IPS-18c (cell line): ENCODE results near the gene LZIC.

Experiments
- H3K4me3 ChIP-seq: 2 replicates; pipeline ENCODE4 v1.7.0; 2013; ENCODE audit warnings: low read depth, mild to moderate bottlenecking, low read length, moderate library complexity; ENCODE audit not compliant: insufficient read depth
- H3K9me3 ChIP-seq: one replicate; pipeline ENCODE4 v1.6.1; 2013; ENCODE audit warnings: mild to moderate bottlenecking, low read length, moderate library complexity; ENCODE audit not compliant: control insufficient read depth, insufficient read depth

The LZIC gene

GRCh38 chr1:9916452-9916851 lies 26.7 kb downstream of the LZIC start:
- Histone ChIP-seq H3K4me3 (no peak overlapping the region), H3K9me3 (no peaks in the 10 kb centered on the region)

GRCh38 chr1:9914610-9914937 lies 28.6 kb downstream of the LZIC start:
- no peaks in the 10 kb centered on the region for H3K9me3 ChIP-seq
- H3K4me3 ChIP-seq = no peak overlapping the region

GRCh38 chr1:9912264-9912936 lies 30.8 kb downstream of the LZIC start:
- Histone ChIP-seq H3K4me3 (no peak overlapping the region; the same call in 1 of the 2 replicates), H3K9me3 (no peaks in the 10 kb centered on the region)

- H3K4me3 ChIP-seq = peak overlapping the region; percentile 56
- H3K9me3 ChIP-seq = no peaks in the 10 kb centered on the region
Measured at GRCh38 chr1:9910423-9911178, 32.6 kb downstream of the LZIC start.

DNA sequence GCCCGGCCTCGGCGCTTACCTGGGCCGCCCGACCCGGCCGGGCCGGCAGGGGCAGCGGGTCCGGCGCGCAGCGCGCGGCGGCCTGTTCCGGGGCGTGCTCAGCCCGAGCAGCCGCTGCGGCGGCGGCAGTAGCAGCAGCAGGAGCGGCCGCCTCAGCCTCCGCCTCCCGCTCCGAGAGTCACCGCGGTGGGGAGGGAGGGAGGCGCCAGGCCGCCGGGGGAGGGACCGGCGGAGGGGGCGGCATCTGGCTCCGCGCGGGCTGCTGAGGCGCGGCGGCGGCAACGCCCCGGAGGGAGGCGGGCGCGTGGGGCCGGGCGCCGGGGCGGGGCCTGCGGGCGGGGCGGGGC lies 33.1 kb downstream of the LZIC start, which contains the start of gene CTNNBIP1:
Gene CTNNBIP1 (minus strand): TSS at position 194 of the 347 bp plus-strand sequence. CDS start 38,205 bp downstream, outside the sequence.
- Histone ChIP-seq H3K4me3 (peak within 1 kb of the TSS; percentile 84), H3K9me3 (no peaks in the 10 kb centered on the region)

DNA sequence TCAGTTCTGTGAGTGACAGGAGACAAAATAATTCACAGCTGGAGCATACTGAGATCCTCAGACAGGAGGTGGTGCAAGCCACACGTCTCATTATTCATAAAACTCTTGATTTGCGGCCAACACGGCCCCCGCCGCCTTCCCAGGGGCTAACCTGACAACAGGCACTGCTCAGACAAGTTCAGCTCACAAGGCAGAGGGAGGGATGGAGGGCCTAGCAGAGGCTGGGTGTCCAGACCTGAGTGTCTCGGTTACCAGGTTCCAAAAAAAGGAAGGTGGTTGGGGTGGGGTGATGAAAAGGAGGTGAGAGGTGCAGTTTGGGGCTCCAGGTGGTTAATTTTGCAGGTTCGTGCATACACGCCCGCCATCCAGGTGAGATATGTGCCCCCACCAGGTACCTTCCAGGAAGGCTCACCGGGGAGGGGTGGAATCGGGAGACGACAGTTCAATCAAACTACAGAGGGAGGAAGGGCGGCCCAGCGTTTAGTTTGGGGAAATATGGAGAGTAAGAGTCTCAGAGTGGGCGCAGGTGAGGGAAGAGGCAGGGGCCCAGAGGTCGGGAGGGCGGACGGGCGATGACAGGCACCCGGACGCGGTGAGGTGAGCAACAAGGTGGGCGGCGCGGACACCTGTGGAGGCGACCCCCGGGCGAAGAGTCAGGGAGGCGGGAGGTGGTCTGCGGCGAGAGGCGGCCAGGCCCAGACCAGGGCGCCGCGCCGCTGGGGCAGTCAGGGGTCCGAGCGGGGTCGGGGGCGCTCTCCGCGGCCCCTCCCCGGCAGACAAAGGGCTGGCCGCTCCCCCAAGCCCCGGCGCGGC lies 33.8 kb downstream of the LZIC start:
- Histone ChIP-seq H3K9me3 (no peaks in the 10 kb centered on the region), H3K4me3 (peak overlapping the region; percentile 84)

DNA sequence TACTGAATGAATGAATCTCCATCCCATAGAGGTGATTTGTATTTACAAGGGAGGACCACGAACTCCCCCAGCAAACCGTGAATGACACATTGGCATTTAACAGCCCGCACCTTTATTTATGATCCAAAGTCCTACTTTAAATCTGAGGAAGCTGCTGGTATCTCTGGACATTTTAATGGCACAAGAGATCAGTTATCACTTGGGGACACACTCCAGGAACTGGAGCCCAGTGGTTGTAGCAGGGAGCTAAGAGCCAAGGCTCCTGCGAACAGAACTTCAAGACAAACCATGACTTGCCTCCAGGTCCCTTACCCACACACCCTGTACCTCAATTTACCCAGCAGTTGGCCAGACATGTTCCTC lies 34.3 kb downstream of the LZIC start:
- Histone ChIP-seq H3K9me3 (no peaks in the 10 kb centered on the region), H3K4me3 (peak overlapping the region; percentile 84)

- H3K4me3 ChIP-seq = no peak overlapping the region
- H3K9me3 ChIP-seq = no peaks in the 10 kb centered on the region
Measured at GRCh38 chr1:9907441-9907840, 35.8 kb downstream of the LZIC start.

GRCh38 chr1:9906466-9906865 lies 36.7 kb downstream of the LZIC start:
- Histone ChIP-seq H3K4me3 (no peak overlapping the region), H3K9me3 (no peaks in the 10 kb centered on the region)

GRCh38 chr1:9905010-9905409 lies 38.2 kb downstream of the LZIC start:
- H3K9me3 ChIP-seq = no peaks in the 10 kb centered on the region
- H3K4me3 ChIP-seq = no peak overlapping the region

- H3K4me3 ChIP-seq = no peak overlapping the region
- no peaks in the 10 kb centered on the region for H3K9me3 ChIP-seq
Measured at GRCh38 chr1:9904596-9904995, 38.6 kb downstream of the LZIC start.

GRCh38 chr1:9903801-9904527 lies 39.2 kb downstream of the LZIC start:
- H3K9me3 ChIP-seq = no peaks in the 10 kb centered on the region
- no peak overlapping the region for H3K4me3 ChIP-seq

GRCh38 chr1:9902060-9902452 lies 41.1 kb downstream of the LZIC start:
- H3K4me3 ChIP-seq = no peak overlapping the region
- H3K9me3 ChIP-seq = no peaks in the 10 kb centered on the region

GRCh38 chr1:9901148-9902059 lies 41.8 kb downstream of the LZIC start:
- Histone ChIP-seq H3K9me3 (no peaks in the 10 kb centered on the region), H3K4me3 (no peak overlapping the region)

- H3K4me3 ChIP-seq = no peak overlapping the region
Measured at GRCh38 chr1:9900142-9901043, 42.8 kb downstream of the LZIC start.

GRCh38 chr1:9894115-9894514 lies 49.1 kb downstream of the LZIC start:
- Histone ChIP-seq H3K9me3 (no peaks in the 10 kb centered on the region), H3K4me3 (no peak overlapping the region)

More at GRCh38 chr1:9900142-9901043, 42.8 kb downstream of the LZIC start:
- H3K9me3 ChIP-seq = no peaks in the 10 kb centered on the region
